Measurements from ENCODE around the gene RAD51D.

GRCh38 chr17:35094902-35095301 lies 24.8 kb downstream of the RAD51D start:
- no peak for TF ChIP-seq CTCF (tag by site-specific recombination; IDR thresholded peaks at IDR 0.05)
- no peak for TF ChIP-seq ZNF449 (tag by site-specific recombination; IDR thresholded peaks at IDR 0.05)
- no peak for TF ChIP-seq ZNF629 (tag by site-specific recombination; IDR thresholded peaks at IDR 0.05)
- TF ChIP-seq ZBTB1 (tag by site-specific recombination; IDR thresholded peaks at IDR 0.05), result no peak
- no peak for TF ChIP-seq ZBTB7A (tag by site-specific recombination; IDR thresholded peaks at IDR 0.05; ENCODE audit: low read depth)
- no peak for TF ChIP-seq SP2 (tag by site-specific recombination; IDR thresholded peaks at IDR 0.05)
- TF ChIP-seq MEIS1 (CRISPR knock-in tag; IDR thresholded peaks at IDR 0.05; ENCODE audit: borderline replicate concordance), result no peak
- TF ChIP-seq ZNF670 (tag by site-specific recombination; IDR thresholded peaks at IDR 0.05; ENCODE audit: low read depth), result no peak
- no peak for TF ChIP-seq ZNF354C (tag by site-specific recombination; IDR thresholded peaks at IDR 0.05; ENCODE audit: borderline replicate concordance, low read depth)
